Fibroblast of lung (primary cell): Measurements from ENCODE around the gene HTRA2. TPM values are rescaled to one million over a fixed set of nuclear protein-coding genes. Genes with fewer than 3 reads are reported as not detected.

Source experiments
- DNase-seq, 2 donors: peaks; one replicate each; pipeline versions ENCODE4 v3.0.0 to v3.0.0-alpha.2; 2010; ENCODE audit warnings: low read depth in 2 of 2
- H2AFZ ChIP-seq: 2 replicates; pipeline ENCODE4 v1.5.1; 2012; ENCODE audit warnings: low read length, control low read depth, inconsistent platforms
- H3K27ac ChIP-seq: 2 replicates; pipeline ENCODE4 v1.5.1; 2011; ENCODE audit warnings: low read length, control low read depth; ENCODE audit not compliant: insufficient read depth
- H3K27me3 ChIP-seq: 2 replicates; pipeline ENCODE4 v1.5.1; 2011; ENCODE audit warnings: mild to moderate bottlenecking, low read length; ENCODE audit not compliant: control insufficient read depth, insufficient read depth
- H3K36me3 ChIP-seq: 2 replicates; pipeline ENCODE4 v1.5.1; 2011; ENCODE audit warnings: low read length; ENCODE audit not compliant: control insufficient read depth, insufficient read depth
- H3K4me1 ChIP-seq: 2 replicates; pipeline ENCODE4 v1.5.1; 2011; ENCODE audit warnings: low read length; ENCODE audit not compliant: control insufficient read depth, insufficient read depth; ENCODE audit errors: extremely low read depth
- H3K4me2 ChIP-seq: 2 replicates; pipeline ENCODE4 v1.5.1; 2011; ENCODE audit warnings: low read length, control low read depth; ENCODE audit not compliant: insufficient read depth; ENCODE audit errors: extremely low read depth
- H3K4me3 ChIP-seq, 4 experiments: fragments of 200-600 bp in 1 of 4; sonication (generic) in 1 of 4; replicated peaks in 1 of 4; 2 replicates each; pipeline ENCODE4 v1.5.1; 2011 to 2016; ENCODE audit warnings: low read length in 4 of 4, low read depth in 3 of 4, mild to moderate bottlenecking in 3 of 4, control low read depth in 2 of 4, inconsistent platforms in 1 of 4, mixed read lengths in 1 of 4; ENCODE audit not compliant: insufficient read depth in 1 of 4; ENCODE audit errors: control extremely low read depth in 1 of 4
- H3K79me2 ChIP-seq: 2 replicates; pipeline ENCODE4 v1.5.1; 2012; ENCODE audit warnings: mild to moderate bottlenecking, low read length, inconsistent platforms; ENCODE audit not compliant: control insufficient read depth, insufficient read depth
- H3K9ac ChIP-seq: 2 replicates; pipeline ENCODE4 v1.5.1; 2011; ENCODE audit warnings: mild to moderate bottlenecking, low read length, control low read depth; ENCODE audit not compliant: insufficient read depth
- H3K9me3 ChIP-seq: 2 replicates; pipeline ENCODE4 v1.5.1; 2012; ENCODE audit warnings: low read depth, low read length; ENCODE audit not compliant: control insufficient read depth, insufficient read depth
- H4K20me1 ChIP-seq: 2 replicates; pipeline ENCODE4 v1.5.1; 2011; ENCODE audit warnings: low read length; ENCODE audit not compliant: control insufficient read depth, insufficient read depth; ENCODE audit errors: extremely low read depth
- EZH2 ChIP-seq: IDR thresholded peaks from 2 replicates; pipeline ENCODE4 v1.5.1; 2012; ENCODE audit warnings: low read length, control low read depth, mild to moderate bottlenecking; ENCODE audit errors: missing control alignments
- polyA plus RNA-seq, 2 donors: library from polyadenylated mRNA; depleted of rRNA in 1 of 2; stranded (reverse) in 1 of 2; unstranded in 1 of 2; fragments of >200 nt; gene quantifications; 2 replicates each; pipeline ENCODE4 v1.2.1, GENCODE V29; 2011 to 2012; ENCODE audit warnings: missing spikeins in 1 of 2
- total RNA-seq: library from RNA; depleted of rRNA; stranded (reverse); fragments of >200 nt; gene quantifications from 2 replicates; pipeline ENCODE4 v1.2.1, GENCODE V29; 2014
- TF ChIP-seq, protein P1 (sequence below), 2 donors: IDR thresholded peaks in 1 of 2; conservative IDR thresholded peaks in 1 of 2; 1 replicate in 1 of 2; 2 replicates in 1 of 2; pipeline ENCODE4 v1.5.1; 2011 to 2012; ENCODE audit warnings: low read length in 2 of 2, control low read depth in 1 of 2, inconsistent platforms in 1 of 2, low read depth in 1 of 2, mild to moderate bottlenecking in 1 of 2

HTRA2 gene
- total and polyA plus RNA-seq, 2 donors (not counting 1 experiment from before 2014, with no cell fraction given) = 18.8 to 45.7 TPM

DNA sequence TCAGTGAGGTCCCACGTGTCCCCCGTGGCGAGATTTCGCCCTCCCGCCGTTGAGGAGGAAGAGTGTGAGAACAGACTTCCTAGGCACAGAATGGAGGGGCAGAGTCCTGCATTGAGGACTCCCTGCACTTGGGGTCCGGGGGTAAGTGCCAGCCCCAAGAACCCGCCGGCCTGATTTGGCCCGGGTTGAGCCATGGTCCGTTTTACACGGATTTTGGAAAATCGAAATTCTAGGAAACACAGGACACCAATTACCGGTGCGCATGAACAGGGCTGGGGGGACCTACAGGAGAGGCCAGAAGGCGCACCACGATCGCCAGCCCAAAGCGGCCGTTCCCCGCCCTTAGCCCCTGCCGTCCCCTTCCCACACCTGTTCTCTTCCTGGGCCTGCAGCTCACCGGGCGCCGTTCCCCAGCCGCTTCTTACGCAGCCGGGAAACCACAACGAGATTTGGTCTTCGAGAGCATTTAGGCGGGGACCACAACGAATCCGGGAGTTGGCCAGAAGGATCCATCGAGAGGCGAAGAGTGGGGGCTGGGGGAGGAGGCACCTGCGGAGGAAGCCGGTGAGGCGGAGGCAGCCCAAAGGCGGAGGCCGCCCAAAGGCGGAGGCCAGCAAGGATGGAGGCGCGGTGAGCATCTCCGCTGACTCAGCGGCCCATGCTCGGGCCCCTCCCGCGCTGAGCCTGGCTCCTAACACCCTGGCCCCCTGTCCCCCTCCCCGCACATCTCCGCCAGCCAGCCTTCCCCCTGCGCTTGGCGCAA lies 15.9 kb upstream of the HTRA2 start:
- H3K4me2 ChIP-seq = no peak overlapping the region
- H3K9me3 ChIP-seq = no peaks in the 10 kb centered on the region
- H3K27ac ChIP-seq = no peak overlapping the region
- H3K4me1 ChIP-seq = no peaks in the 10 kb centered on the region
- H3K79me2 ChIP-seq = no peaks in the 10 kb centered on the region
- H3K27me3 ChIP-seq = peaks cover 76% of the 10 kb centered on the region
- H3K36me3 ChIP-seq = no peaks in the 10 kb centered on the region
- DNase-seq = no peak
- H2AFZ ChIP-seq = no peak overlapping the region
- no peaks in the 10 kb centered on the region for H4K20me1 ChIP-seq
- no peak overlapping the region for H3K9ac ChIP-seq
- TF ChIP-seq, protein P1, sequence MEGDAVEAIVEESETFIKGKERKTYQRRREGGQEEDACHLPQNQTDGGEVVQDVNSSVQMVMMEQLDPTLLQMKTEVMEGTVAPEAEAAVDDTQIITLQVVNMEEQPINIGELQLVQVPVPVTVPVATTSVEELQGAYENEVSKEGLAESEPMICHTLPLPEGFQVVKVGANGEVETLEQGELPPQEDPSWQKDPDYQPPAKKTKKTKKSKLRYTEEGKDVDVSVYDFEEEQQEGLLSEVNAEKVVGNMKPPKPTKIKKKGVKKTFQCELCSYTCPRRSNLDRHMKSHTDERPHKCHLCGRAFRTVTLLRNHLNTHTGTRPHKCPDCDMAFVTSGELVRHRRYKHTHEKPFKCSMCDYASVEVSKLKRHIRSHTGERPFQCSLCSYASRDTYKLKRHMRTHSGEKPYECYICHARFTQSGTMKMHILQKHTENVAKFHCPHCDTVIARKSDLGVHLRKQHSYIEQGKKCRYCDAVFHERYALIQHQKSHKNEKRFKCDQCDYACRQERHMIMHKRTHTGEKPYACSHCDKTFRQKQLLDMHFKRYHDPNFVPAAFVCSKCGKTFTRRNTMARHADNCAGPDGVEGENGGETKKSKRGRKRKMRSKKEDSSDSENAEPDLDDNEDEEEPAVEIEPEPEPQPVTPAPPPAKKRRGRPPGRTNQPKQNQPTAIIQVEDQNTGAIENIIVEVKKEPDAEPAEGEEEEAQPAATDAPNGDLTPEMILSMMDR (conservative IDR thresholded peaks at IDR 0.05 in 1 of 2, IDR thresholded peaks at IDR 0.05 in 1 of 2; ENCODE audit: low read depth in 1 of 2, low read length in 2 of 2) = no peak
- TF ChIP-seq EZH2 = peak; percentile 99
- H3K4me3 ChIP-seq = no peak overlapping the region

DNA sequence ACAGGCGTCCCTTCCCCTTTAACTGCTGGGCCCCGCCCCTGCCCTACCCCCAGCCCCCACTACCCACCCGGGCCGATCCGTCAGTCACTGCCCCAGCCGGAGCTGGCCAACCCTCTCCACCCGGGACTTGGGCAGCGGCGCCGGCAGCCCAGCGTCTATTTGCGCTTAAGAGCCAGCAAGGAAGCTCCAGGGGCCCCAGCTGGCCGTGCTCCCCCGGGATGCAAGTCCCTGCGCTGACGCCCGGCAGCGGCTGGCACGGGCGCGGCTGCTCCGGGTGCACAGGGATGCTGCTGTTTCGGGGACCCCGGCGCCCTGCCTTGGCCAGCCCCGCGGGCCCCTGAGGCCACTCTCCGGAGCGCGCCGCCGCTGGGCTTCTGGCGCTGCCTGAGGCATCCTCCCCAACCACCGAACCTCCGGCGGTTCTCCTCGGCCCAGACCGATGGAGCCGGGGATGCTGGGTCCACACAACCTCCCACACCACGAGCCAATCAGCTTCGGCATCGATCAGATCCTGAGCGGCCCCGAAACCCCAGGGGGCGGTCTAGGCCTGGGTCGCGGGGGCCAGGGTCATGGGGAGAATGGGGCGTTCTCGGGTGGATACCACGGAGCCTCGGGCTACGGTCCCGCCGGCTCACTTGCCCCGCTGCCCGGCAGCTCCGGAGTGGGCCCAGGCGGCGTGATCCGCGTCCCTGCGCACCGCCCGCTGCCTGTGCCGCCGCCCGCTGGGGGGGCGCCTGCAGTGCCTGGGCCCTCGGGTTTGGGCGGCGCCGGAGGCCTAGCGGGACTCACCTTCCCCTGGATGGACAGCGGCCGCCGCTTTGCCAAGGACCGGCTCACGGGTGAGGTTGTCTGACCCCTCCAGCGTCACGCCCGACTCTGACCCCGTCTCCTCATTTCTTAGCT lies 15.1 kb upstream of the HTRA2 start, which contains the start of gene TLX2:
TLX2 (plus strand) TSS at position 83 of the 903 bp plus-strand sequence; CDS start at position 440, 357 bp downstream.
- Histone ChIP-seq H3K4me1 (no peaks in the 10 kb centered on the region), H3K9me3 (no peaks in the 10 kb centered on the region), H3K27ac (no peak within 1 kb of the TSS), H4K20me1 (no peaks in the 10 kb centered on the region), H3K4me3 (peak within 1 kb of the TSS in 1 of 4 experiments; percentile 7), H3K4me2 (peak within 1 kb of the TSS; percentile 19), H3K79me2 (no peaks in the 10 kb centered on the region), H2AFZ (no peak within 1 kb of the TSS), H3K9ac (no peak within 1 kb of the TSS), H3K27me3 (peaks cover 85% of the 10 kb centered on the region), H3K36me3 (no peaks in the 10 kb centered on the region)
- no peak for DNase-seq
- TF ChIP-seq, protein P1 (conservative IDR thresholded peaks at IDR 0.05 in 1 of 2, IDR thresholded peaks at IDR 0.05 in 1 of 2; ENCODE audit: low read depth in 1 of 2, low read length in 2 of 2) = no peak
- no peak for TF ChIP-seq EZH2

DNA sequence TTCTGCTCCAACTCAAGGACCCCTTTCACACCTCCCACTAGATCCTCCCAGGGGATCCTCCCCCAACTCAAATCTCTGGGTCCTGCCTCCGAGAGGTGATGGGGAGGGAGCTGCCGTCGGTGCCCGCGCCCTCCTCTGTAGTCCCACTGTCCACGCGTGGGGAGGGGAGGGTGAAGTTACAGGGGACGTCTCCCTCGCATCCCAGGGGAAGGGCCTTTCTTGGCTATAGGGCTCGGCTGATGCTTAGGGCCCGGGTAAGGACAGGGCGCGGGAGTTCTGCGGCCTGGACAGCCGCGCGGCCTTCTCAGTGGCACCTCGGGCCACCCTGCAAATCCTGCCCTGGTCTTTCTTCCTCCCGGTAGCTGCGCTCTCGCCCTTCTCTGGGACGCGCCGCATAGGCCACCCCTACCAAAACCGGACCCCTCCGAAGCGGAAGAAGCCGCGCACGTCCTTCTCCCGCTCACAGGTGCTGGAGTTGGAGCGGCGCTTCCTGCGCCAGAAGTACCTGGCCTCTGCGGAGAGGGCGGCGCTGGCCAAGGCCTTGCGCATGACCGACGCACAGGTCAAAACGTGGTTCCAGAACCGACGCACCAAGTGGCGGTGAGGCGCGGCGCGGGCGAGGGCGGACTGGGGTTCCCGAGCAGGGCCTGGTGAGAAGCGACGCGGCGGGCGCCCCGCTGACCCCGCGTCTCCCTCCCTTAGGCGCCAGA lies 14.3 kb upstream of the HTRA2 start:
- H2AFZ ChIP-seq = no peak overlapping the region
- no peak for DNase-seq
- TF ChIP-seq, protein P1 (conservative IDR thresholded peaks at IDR 0.05 in 1 of 2, IDR thresholded peaks at IDR 0.05 in 1 of 2; ENCODE audit: low read depth in 1 of 2, low read length in 2 of 2) = no peak
- peak; percentile 97 for TF ChIP-seq EZH2
- H3K4me1 ChIP-seq = no peaks in the 10 kb centered on the region
- H3K27me3 ChIP-seq = peaks cover 92% of the 10 kb centered on the region
- H3K79me2 ChIP-seq = no peaks in the 10 kb centered on the region
- no peaks in the 10 kb centered on the region for H3K9me3 ChIP-seq
- H3K27ac ChIP-seq = no peak overlapping the region
- no peaks in the 10 kb centered on the region for H4K20me1 ChIP-seq
- no peak overlapping the region for H3K4me2 ChIP-seq
- no peak overlapping the region for H3K4me3 ChIP-seq
- no peaks in the 10 kb centered on the region for H3K36me3 ChIP-seq
- no peak overlapping the region for H3K9ac ChIP-seq
